Measurements from ENCODE around the gene CTNNA2. TPM values are rescaled to one million over a fixed set of nuclear protein-coding genes. Genes with fewer than 3 reads are reported as not detected.

CTNNA2 gene
- total and polyA plus RNA-seq, 9 of the 15 experiments (the other 6 are each of a cell fraction or from before 2014, with no cell fraction given) = 0.03 to 0.40 (median 0.15) TPM

DNA sequence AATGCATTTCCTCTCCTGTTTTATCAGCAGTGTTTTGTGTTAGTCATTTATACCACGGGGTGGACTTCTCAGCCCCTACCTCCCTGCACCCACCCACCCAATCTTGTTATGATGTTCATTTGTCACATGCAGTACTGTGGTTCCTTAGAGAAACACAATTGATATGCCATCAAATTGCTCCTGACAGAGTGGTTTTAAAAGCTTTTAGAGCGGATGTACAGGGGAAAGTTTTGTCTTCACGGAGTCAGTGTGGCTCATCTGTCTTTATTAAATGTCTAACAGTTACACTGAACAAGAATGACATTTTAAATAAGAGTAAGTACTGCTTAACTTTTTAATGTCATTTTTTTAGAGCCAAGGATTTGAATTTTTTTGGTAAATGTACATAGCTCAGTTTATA is 634.8 kb downstream of the CTNNA2 start:
- Histone ChIP-seq H3K27me3 (ENCODE audit: control insufficient read depth in 2 of 2, insufficient read depth in 2 of 2, low read length in 2 of 2) (no peaks in the 10 kb centered on the region), H4K20me1 (replicated peaks; ENCODE audit: control insufficient read depth, insufficient read depth, low read length) (no peaks in the 10 kb centered on the region), H3K4me1 (replicated peaks in 1 of 2; ENCODE audit: control insufficient read depth in 2 of 2, insufficient read depth in 2 of 2, low read length in 2 of 2) (peaks cover 3 to 5% of the 10 kb centered on the region in 2 experiments; a peak in 2 of 5 replicates), H3K36me3 (ENCODE audit: control insufficient read depth, insufficient read depth, low read length) (no peaks in the 10 kb centered on the region), H3K9ac (ENCODE audit: insufficient read depth in 1 of 2, low read depth in 2 of 2, low read length in 2 of 2) (no peak overlapping the region), H2AFZ (ENCODE audit: low read depth, low read length) (peak overlapping the region; percentile 32; the same call in 1 of the 2 replicates), H3K4me3 (no peak overlapping the region), H3K4me2 (ENCODE audit: insufficient read depth, low read length) (no peak overlapping the region), H3K27ac (ENCODE audit: extremely low read depth, low read depth, low read length) (no peak overlapping the region), H3K9me1 (ENCODE audit: control insufficient read depth, insufficient read depth, low read length) (no peaks in the 10 kb centered on the region), H3K79me2 (ENCODE audit: control insufficient read depth, insufficient read depth, low read length) (no peaks in the 10 kb centered on the region), H3K9me3 (replicated peaks; ENCODE audit: control insufficient read depth, insufficient read depth, low read depth, low read length) (no peaks in the 10 kb centered on the region)
- WGBS (ENCODE audit: insufficient coverage, low coverage, missing lambda C conversion rate) = 44% methylated on average over 3 of the region's 3 CpGs
- ATAC-seq (no peak), DNase-seq (ENCODE audit: extremely low read depth in 1 of 4, low spot score in 3 of 4) (no peak), FAIRE-seq (no peak)
- ChIA-PET CTCF (ENCODE audit: low intra/inter-chr PET ratio) (no interaction called here), POLR2A (interaction anchor here (1.5 kb wide), 1 partner anchor 21 kb away, joined by 3 read pairs; no protein-coding TSS in a partner anchor)
- BruUV-seq (replicated peaks) = no TSS peak
- intact Hi-C loops (cut with micrococcal nuclease) (loop anchor here (5.0 kb wide), 1 partner anchor 75 kb away; no protein-coding TSS in a partner anchor), in situ Hi-C loops (cut with MboI) (no loop called here)
- TF ChIP-seq, protein P1, sequence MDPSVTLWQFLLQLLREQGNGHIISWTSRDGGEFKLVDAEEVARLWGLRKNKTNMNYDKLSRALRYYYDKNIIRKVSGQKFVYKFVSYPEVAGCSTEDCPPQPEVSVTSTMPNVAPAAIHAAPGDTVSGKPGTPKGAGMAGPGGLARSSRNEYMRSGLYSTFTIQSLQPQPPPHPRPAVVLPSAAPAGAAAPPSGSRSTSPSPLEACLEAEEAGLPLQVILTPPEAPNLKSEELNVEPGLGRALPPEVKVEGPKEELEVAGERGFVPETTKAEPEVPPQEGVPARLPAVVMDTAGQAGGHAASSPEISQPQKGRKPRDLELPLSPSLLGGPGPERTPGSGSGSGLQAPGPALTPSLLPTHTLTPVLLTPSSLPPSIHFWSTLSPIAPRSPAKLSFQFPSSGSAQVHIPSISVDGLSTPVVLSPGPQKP (CRISPR knock-in tag; IDR thresholded peaks at IDR 0.05) = no peak
- TF ChIP-seq TCFL5 (CRISPR knock-in tag; conservative IDR thresholded peaks at IDR 0.05) = no peak
- TF ChIP-seq MYBL2 (IDR thresholded peaks at IDR 0.05; ENCODE audit: low read depth) = no peak
- no peak for TF ChIP-seq MYBL2 (CRISPR knock-in tag; IDR thresholded peaks at IDR 0.05; ENCODE audit: borderline replicate concordance)

DNA sequence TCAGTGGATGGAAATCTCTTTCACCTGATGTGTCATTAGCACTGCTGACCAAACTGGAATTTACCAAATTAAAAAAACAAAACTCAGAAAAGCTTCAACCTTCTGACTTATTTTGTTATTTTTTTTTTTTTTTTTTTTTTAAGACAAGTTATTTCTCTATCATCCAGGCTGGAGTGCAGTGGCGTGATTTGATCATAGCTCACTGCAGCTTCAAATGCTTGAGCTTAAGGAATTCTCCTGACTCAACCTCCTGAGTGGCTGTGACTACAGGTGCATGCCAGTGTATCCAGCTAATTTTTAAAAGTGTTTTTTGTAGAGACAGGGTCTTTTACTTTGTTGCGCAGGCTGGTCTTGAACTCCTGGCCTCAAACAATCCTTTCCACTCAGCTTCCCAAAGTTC is 636.1 kb downstream of the CTNNA2 start:
- H3K9me3 ChIP-seq (replicated peaks; ENCODE audit: control insufficient read depth, insufficient read depth, low read depth, low read length) = no peaks in the 10 kb centered on the region
- H4K20me1 ChIP-seq (replicated peaks; ENCODE audit: control insufficient read depth, insufficient read depth, low read length) = no peaks in the 10 kb centered on the region
- WGBS (ENCODE audit: insufficient coverage, low coverage, missing lambda C conversion rate) = 73% methylated on average over 1 of the region's 2 CpGs
- H3K9me1 ChIP-seq (ENCODE audit: control insufficient read depth, insufficient read depth, low read length) = no peaks in the 10 kb centered on the region
- no peaks in the 10 kb centered on the region for H3K36me3 ChIP-seq (ENCODE audit: control insufficient read depth, insufficient read depth, low read length)
- ATAC-seq (no peak), DNase-seq (ENCODE audit: extremely low read depth in 1 of 4, low spot score in 3 of 4) (no peak), FAIRE-seq (no peak)
- H3K9ac ChIP-seq (ENCODE audit: insufficient read depth in 1 of 2, low read depth in 2 of 2, low read length in 2 of 2) = no peak overlapping the region
- no peak overlapping the region for H2AFZ ChIP-seq (ENCODE audit: low read depth, low read length)
- POLR2A ChIA-PET = interaction anchor here (0.8 kb wide), 1 partner anchor 11 kb away, joined by 4 read pairs; no protein-coding TSS in a partner anchor
- H3K4me2 ChIP-seq (ENCODE audit: insufficient read depth, low read length) = no peak overlapping the region
- CTCF ChIA-PET (ENCODE audit: low intra/inter-chr PET ratio) = no interaction called here
- H3K79me2 ChIP-seq (ENCODE audit: control insufficient read depth, insufficient read depth, low read length) = no peaks in the 10 kb centered on the region
- H3K27me3 ChIP-seq (ENCODE audit: control insufficient read depth in 2 of 2, insufficient read depth in 2 of 2, low read length in 2 of 2) = no peaks in the 10 kb centered on the region
- no TSS peak for BruUV-seq (replicated peaks)
- H3K27ac ChIP-seq (ENCODE audit: extremely low read depth, low read depth, low read length) = no peak overlapping the region
- in situ Hi-C loops (cut with MboI) (no loop called here), intact Hi-C loops (cut with micrococcal nuclease) (loop anchor here (5.0 kb wide), 1 partner anchor 77 kb away; no protein-coding TSS in a partner anchor)
- peaks cover 5% of the 10 kb centered on the region in 2 experiments; a peak in 3 of 5 replicates for H3K4me1 ChIP-seq (replicated peaks in 1 of 2; ENCODE audit: control insufficient read depth in 2 of 2, insufficient read depth in 2 of 2, low read length in 2 of 2)
- H3K4me3 ChIP-seq = no peak overlapping the region
- no peak for TF ChIP-seq HLTF (IDR thresholded peaks at IDR 0.05)
- TF ChIP-seq CHCHD3 (CRISPR knock-in tag; IDR thresholded peaks at IDR 0.05) = no peak
- TF ChIP-seq SMARCB1 (IDR thresholded peaks at IDR 0.05; ENCODE audit: insufficient read length, low read depth) = no peak
- TF ChIP-seq, protein P2, sequence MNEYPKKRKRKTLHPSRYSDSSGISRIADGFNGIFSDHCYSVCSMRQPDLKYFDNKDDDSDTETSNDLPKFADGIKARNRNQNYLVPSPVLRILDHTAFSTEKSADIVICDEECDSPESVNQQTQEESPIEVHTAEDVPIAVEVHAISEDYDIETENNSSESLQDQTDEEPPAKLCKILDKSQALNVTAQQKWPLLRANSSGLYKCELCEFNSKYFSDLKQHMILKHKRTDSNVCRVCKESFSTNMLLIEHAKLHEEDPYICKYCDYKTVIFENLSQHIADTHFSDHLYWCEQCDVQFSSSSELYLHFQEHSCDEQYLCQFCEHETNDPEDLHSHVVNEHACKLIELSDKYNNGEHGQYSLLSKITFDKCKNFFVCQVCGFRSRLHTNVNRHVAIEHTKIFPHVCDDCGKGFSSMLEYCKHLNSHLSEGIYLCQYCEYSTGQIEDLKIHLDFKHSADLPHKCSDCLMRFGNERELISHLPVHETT (CRISPR knock-in tag; conservative IDR thresholded peaks at IDR 0.05 in 1 of 2, IDR thresholded peaks at IDR 0.05 in 1 of 2) = no peak
- TF ChIP-seq ZNF589 (CRISPR knock-in tag; IDR thresholded peaks at IDR 0.05; ENCODE audit: low read depth) = no peak
- TF ChIP-seq FOXP1 (CRISPR knock-in tag; IDR thresholded peaks at IDR 0.05) = no peak
- TF ChIP-seq SOX6 (IDR thresholded peaks at IDR 0.05) = no peak
- TF ChIP-seq SMC3 (conservative IDR thresholded peaks at IDR 0.05; ENCODE audit: insufficient read depth, low read depth, low read length) = no peak
- TF ChIP-seq SRSF9 (IDR thresholded peaks at IDR 0.05; ENCODE audit: borderline replicate concordance, low read depth, low read length) = no peak

All from K562 (cell line).